HG03442 (cell line): ENCODE measurements around the gene ZNF423.

Experiments
- ATAC-seq: cut with Tn5 transposase; IDR thresholded peaks from one replicate; pipeline ENCODE4 v1.9.1; 2021; ENCODE audit warnings: mild to moderate bottlenecking, moderate library complexity; ENCODE audit not compliant: unreplicated experiment

Gene ZNF423

DNA sequence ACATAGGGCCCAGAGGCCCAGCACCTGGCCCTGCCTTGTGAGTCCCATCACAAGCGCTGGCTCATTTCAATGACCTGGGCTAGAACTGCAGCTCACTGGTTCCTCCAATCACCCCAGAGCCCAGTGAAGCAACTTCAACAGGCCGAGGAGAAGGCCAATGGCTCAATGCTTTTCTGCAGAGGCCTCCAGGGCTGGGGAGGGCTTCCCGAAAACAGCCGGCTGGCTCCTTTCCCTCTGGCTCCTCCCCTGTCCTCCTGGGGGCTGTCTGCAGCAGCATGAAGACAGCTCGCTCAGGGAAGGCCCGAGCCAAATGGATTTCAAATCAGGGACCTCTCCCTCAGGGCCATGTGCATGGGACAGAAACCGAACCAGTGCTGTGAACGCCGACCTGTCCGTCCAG lies 121.6 kb downstream of the ZNF423 start:
- no peak for ATAC-seq

DNA sequence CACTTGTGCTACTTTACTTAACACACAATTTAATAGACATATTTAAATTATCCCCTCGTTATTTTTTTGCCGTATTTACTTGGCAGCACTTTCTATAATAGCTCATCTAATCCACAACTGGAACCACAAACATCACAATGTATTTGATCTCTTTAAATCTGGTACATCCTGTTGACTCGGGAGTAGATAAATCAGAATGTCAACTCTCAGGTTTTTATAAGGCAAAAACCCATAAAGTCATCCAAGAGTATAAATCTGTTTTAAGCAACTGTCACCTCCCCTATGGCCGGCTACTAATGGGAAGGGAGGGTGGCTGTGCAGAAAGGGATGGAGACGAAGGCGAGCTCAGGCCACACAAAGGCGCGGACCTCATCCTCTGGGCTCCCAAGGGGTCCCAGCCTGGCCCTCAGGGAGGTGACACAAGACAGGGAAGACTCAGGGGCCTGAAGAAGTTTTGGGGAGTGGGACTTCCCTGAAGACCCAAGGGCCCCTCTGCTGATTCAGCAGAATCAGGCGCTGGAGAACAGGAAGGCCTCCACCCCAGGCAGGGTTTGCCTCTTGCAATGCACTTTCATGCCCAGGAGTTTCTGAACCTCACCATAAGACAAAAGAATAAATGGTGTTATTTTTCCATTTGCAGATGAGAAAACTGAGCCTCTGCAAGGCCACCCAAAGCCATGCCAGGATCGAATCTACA lies 122.5 kb downstream of the ZNF423 start:
- ATAC-seq: no peak

DNA sequence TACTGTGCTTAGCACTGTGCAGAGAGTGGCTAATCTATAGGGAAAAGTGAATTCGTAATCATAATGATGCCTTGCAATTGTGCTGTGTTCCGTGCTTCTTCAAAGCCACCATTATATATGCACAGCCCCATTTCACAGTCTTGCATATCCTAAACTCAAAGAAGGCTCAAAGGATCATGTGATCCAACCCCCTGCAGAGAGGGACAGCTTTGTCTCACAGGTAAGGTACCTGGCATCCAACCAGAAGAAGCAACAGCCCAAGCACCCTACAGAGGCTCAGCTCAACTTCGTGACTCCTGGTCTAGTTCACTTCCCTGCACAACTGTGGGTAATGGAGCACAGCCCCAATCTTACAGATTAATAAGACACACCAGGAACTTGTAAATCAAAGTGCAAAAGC lies 124.0 kb downstream of the ZNF423 start:
- no peak for ATAC-seq

DNA sequence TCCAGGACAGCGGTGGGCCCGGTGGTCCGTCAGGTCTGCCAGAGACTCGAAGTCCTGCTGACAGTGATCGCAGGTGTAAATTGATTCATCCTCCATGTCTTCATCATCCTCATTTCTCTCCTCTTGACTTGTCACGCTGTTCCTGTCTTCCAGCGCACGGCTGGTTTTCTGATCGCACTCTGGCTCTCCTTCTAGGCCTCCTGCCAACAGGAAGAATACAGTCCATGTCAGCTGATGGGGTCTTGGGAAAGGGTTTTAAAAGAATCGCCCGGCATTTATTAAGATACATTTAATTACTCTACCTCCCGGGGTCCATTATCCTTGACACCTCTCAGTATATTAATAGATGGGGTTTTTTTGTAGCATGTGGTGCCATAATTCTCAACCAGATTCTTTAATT lies 125.1 kb downstream of the ZNF423 start:
- ATAC-seq: no peak

DNA sequence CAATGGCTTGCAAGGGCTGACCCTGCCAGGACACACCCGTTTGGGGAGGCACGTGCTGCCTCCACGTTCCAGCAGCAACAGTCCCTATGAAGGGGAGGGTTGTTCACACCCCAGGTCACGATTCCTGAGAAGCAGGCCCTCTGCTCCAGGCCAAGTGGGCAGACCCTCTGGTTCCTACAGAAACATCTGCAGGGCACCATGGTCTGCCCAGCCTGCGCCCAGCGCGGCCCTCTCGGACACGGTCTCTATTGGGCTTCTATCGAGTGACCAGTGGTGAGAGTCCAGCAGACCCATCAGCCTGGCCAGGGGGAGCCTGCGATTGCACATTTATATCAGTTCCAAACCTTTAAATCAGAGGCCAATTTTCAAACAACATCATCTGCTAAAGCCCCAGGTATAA lies 128.3 kb downstream of the ZNF423 start:
- no peak for ATAC-seq

DNA sequence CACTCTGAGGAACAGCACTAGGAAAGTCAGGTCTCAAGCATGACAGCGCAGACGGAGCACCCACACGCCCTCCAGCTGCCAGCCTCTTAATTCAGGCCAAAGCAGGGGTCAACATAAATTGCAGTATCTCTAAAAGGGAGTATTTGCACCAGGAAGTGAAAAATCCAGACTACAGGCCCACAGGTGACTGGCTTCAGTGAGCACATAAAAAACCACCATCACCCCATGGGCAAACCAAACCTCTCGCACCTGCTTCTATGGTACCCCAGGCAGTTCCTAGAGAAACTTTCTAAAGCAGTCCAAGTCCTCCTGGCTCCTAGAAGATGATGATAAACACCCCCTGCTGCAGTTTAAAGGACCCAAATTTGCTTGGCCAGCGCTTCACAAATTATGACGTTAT lies 129.8 kb downstream of the ZNF423 start:
- no peak for ATAC-seq

DNA sequence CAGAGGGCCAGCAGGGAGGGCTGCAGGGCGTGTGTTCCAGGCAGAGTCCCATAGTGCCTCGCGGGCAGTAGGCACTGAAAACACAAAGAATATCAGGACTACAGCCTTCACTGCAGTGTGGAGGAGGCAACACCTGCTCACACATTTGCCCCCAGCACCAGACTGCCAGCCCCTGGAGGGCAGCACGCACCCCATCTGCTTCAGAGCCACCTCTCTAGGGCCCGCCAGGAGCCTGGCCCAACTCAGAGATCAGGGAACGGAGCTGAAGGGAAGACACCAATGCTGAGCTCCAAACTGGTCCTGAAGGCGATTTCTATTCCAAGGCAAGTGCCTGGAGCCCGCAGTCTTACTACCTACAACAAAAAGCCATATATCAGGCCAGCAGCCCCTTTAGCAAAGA lies 130.3 kb downstream of the ZNF423 start:
- no peak for ATAC-seq

DNA sequence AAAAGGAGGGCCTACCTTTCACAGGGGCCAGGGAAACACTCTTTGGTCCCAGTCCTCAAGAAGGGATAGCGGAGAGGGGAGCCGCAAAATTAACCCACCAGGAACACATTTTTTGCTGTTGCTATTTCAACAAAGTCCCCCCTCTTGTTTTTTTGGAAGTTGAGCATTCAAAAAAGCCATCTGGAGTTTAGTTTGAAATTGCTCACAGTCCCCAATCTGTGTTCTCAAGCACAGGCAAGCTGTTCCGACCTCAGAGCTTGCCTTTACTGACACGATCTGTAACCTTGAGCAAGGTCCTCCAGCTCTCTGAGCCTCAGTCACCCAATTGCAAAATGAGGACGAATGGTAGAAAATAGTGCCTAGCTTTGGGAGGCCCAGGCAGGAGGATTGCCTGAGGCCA lies 131.1 kb downstream of the ZNF423 start:
- no peak for ATAC-seq

DNA sequence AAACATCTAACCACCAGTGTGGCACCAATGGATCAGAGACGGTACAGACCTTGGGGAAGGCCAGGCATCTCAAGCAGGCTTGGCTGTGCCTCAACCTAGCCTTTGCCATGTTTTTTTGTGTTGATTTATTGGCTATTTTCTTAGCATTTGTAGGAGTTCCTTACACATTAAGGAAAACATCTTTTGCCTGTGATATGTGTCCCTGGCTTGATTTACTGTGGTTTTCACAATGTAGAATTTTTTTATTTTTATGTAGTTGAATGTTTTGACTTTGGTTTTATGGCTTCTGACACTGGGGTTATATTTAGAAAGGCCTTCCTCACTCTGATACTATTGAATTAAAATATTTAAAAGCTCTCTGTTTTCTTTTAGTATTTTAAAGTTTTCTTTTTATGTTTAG lies 132.6 kb downstream of the ZNF423 start:
- ATAC-seq: no peak

DNA sequence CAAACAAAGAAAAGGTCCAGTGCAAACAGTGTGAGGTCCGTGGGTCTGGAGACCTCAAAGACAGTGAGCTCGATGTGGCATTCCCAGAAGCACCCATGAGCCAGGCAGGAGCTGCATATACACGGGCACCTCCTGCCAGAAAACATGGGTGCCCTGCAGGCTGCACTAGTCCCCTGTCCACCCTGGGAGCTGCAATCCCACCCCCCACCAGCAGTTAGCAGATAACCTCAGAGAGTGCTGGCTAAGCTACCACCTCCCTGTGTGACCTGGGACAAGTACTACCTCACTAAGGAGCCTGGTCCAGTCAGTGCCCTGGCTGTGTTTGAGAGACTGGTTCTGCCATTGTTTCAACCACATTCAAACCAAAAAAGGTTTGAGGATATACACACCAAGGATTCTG lies 135.7 kb downstream of the ZNF423 start:
- ATAC-seq: no peak

DNA sequence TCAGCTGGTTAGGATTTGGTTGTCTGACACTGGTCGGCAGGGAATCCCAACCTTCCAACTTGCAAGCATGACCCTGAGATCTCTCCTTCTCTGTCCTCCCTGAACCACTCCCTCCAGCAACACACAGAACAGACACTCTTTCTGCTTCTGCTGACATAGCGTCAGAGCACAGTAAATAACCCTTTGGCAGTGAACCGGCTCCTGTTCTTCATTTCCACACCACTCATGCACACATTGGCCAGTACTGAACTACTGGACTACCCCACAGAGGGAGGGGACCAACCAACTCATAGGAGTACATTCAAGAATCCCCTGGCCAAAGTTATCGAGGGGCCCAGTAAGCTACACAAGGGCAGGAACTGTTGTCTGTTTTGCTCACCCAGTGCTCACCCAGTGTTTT lies 138.2 kb downstream of the ZNF423 start:
- no peak for ATAC-seq

DNA sequence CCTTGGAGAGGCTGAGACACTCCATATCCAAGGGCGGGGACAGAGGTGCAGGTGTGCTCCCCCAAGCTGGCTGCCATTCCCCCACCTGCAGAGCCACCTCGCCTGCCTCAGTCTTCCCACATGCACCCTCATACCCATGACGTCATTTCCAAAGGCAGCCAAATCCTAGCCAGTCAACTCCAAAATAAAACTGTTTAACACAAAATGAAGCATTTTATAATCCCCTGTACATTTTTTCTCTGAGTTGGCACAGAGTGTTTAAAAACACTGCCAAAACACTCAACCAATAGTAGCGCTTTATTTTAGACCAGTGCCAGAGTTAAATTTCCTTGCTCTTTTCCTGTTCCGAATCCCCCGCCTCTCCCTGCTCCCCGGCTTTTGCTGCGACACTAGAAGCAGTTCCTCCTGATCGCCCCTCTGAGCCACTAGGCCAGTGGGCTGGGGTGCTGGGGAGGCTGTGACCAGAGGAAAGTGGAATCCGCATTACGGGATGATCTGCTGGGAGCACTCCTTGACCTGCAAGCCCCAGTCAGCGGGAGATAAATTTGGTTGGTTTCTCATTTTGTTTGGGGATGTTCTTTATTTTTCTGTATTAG lies 139.5 kb downstream of the ZNF423 start:
- no peak for ATAC-seq

DNA sequence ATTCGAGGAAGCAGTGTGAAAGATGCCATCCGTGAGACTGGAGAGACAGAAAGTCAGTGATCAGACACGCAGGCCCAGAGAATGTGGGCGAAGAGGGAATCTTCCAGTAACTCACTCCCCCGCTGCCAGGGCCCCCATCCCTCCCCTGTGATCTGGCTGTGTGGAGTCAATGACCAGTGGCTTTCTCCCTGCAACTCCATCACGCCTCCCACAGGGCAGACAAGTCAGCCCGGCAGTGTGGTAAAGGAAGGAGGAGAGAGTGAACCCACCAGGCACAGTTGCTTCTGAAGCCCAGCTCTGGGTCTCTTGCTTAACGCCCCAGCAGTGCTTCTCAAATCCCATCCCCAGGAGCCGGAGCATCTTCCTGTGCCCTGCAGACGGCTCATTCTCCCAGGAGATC lies 142.1 kb downstream of the ZNF423 start:
- no peak for ATAC-seq

DNA sequence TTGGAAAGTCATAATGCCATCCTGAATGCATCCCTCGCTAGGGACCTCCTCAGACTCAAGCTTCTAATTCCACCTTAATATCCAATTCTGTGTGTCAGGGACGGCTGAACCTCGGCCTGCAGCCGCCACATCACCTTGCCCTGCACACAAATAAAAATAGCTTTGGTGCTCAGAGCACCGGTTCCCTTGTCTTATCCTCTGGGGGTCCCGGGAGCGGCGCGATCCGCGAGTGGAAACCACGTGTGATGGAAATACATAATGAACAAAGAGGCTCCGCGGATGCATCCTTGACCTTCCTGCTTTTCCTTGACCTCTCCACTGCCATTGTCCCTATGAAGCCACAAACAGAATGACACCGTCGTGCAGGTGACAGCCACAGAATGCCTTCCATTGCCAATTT lies 143.4 kb downstream of the ZNF423 start:
- no peak for ATAC-seq

DNA sequence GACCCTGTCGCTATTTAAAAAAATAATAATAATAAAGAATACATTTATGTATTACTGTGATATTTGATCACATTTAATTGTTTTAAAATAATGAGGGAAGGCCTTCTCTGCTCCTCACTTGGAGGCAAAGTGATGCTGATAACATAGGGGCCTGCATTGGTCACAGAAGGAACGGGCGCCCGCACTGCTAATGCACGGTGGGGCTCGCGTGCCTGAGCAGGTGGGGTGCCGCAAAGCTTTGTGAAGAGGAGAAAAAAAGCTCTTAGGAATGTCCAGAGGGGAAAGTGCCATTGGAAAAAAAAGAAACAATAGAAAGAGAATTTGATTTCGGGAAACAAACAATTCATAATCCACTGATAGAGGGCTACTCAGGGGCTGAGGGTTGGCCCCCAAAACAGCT lies 143.8 kb downstream of the ZNF423 start:
- ATAC-seq: no peak

DNA sequence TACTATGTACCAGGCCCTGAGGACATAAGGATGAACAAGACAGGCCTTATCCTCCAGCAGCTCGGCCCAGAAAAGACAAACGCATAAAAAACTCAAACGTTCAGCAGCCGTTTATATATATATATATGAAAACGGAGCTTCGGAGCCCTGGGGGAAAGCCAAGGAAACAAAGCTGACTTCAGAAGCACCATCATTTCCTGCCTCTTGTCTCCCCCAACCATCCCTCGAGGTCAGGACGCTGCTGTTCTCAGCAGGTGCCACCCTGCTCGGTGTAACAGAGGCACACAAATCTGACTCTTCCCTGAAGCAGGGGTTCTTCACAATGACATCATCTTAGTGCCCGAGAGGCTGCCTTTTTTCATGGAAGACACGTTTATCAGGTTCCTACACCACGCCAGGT lies 146.9 kb downstream of the ZNF423 start:
- no peak for ATAC-seq

DNA sequence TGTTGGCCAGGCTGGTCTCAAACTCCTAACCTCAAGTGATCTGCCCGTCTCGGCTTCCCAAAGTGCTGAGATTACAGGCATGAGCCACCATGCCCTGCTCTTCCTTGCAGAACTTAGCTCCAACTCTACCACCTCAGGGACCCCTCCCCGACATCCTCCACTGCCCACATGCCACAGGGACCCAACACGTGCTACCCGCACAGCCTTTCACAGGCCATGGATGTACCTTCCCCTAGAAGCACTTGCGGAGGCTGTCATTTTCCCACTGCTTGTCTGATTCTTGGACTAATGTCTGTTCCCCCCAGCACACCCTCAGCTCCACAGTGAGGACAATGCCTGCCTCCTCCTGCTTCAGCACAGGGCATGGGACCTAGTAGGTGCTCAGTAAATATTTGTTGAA lies 147.4 kb downstream of the ZNF423 start:
- ATAC-seq: no peak

DNA sequence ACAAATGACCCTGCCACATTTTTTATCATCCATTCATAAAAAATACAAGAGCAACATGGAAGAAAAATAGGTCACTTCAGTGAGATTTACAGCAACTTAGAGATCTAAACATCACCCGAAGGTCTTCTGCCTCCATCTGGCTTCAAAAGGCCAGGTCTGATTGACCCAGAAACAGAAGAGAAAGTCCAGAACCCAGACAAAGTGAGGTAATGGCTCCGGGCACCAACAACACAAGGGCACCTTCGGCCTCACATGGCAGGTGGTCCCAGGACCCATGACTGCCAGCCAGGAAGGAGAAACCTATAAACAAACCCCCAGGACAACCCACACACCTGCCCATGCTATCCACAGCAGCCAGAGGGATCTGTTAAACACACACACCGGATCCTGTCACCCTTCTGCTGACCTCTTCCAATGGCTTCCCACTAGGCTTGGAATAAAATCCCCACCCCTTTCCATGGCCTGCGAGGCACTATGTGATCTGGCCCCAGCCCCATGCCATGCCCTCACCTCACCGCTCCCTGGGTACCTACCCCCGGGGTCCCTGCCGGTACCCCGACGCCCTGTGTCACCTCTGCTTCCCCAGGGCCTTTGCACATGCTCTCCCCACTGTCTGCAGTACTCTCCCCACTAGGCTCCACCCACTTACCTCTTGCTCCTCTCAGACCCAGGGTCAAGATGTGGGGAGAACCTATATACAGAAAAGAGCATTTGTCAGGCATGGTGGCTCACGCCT lies 149.1 kb downstream of the ZNF423 start:
- ATAC-seq: no peak

DNA sequence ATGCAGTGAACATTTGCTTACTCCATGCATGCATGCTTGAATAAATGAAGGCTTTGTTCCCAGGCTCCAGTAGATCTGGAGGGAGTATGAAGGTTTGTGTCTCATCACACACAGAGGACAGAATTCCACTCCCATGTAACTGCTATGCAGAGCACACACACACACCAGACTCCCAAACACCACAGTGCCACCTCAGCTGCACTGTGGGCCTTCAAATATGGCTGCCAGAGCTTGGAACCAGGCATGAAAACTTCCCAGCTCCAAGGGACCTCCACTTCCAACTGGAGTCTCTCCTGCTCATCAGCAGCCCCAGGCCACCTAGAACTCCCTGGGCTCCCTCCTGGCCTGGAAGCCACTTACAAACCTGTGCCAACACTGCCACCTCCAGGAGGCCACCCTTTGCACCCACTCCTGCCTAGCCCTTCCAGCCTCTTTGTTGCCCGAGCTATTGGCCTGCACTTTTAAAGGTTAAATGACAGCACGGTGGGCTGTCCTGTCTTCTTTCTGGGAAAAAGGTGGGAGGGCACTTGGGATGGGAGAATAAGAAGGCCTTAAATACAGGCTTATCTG lies 151.2 kb downstream of the ZNF423 start:
- ATAC-seq: no peak

DNA sequence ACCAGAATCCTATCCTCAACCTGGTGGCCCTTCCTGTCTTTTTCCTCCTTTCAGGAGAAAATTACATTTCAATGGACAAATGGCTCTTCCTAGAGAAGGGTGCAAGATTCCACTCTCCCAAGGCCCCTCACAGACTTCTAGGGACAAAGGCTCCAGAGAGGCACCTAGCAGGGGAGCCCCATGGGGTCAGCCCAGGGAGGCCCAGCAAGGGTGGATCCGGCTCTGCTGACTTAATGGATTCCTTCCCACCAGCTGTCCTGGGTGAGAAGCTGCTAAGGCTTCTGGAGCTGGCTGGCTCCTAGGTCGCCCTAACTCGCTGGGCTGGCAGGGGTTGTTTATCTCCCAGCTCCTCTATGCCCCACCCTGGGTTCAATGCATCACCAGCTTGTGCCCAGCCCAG lies 152.4 kb downstream of the ZNF423 start:
- ATAC-seq: no peak

DNA sequence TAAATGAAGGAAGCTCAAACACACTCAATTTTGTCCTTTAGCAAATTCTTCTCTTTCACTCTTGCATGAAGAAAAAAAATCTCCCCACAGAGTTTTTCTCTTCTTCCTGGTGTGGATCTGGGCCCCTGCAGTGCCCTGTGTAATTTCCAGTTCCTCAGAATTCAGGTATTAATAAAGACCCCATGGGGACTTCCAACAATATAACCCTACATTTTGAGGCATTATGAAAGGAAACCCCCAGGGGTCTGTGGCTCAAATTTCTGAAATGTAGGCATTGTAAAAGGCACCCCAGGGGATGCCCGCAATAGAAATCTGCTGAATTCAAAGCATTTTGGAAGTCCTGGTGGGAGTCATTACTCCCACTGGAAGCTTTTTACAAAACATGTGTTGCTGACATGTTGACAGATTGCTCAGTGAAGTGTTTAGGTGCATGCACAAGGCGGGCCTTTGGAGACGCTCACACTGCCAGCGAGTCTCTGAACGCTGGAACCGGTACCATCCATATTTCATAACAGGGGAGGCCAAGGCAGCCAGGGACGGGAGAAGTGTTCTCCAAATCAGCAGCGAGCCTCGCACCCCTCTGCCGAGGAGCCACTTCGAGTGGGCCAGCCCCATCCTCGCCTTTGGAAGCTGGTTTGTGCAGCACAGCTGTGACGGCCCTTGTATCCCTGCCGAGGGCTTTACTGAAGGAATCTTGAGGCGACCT lies 154.0 kb downstream of the ZNF423 start:
- no peak for ATAC-seq
